HG03280 (cell line): ENCODE data around the gene LCE3B.

ENCODE experiments used
- ATAC-seq: cut with Tn5 transposase; IDR thresholded peaks from one replicate; pipeline ENCODE4 v1.9.1; 2021; ENCODE audit warnings: mild to moderate bottlenecking, moderate library complexity; ENCODE audit not compliant: unreplicated experiment

Gene LCE3B

DNA sequence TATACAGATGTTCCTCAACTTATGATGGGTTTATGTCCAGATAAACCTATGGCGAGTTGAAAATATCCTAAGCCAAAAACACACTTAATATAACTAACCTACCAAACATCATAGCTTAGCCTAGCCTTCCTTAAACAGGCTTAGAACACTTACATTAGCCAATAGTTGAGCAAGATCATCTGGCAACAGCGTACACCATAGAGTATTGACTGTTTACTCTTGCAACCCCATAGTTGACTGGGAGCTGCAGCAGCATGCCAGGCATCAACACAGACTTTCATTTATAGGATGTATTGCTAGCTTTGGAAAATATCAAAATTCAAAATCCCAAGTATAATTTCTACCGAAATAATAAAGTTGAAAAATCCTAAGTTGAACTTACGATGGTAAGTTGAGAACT is 44.1 kb downstream of the LCE3B start:
- ATAC-seq = no peak

DNA sequence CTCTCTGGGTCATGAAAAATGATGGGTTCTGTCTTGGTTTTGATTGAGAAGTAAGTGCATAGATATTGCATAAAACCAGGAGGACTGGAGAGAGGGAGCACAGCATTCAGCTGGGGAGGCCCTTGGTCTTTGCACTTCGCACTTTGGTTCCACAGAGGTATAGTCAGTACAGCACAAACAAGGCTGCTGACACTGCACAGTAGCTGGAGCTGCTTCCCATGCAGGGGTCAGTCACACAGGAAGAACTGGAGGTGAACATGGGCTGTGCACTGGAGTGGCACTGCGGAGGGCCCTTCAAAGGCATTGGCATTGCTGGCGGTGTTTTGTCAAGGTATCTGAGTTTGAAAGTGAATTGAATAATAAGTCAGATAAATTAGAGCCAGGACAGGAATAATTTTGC is 45.0 kb downstream of the LCE3B start:
- no peak for ATAC-seq

DNA sequence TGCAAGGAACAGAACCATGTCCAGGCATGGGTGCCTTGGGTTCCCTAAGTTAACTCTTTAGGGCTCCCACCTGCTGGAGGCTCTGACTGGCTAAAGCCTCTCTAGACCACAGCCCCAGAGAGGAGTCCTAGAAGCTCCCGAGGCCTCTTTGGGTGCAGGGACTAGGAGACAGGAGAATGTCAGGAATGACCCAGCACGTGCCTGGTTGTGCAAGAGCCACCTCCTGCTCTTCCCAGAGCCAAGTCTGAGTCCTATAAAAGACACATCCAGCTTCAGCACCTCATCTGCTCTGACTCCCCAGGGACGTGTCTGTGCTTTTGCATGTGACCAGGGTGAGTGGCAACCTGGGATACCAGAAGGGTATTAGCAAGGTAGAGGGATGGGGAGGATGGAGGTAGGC is 49.5 kb downstream of the LCE3B start, which contains the start of gene LCE2D:
Gene LCE2D, plus strand, starts transcription at position 283 of the 400 bp plus-strand sequence. CDS start 726 bp downstream, outside the sequence.
- ATAC-seq = no peak
